HG02759 (cell line): ENCODE data around the gene PCDH15.

Experiments
- ATAC-seq: cut with Tn5 transposase; IDR thresholded peaks from one replicate; pipeline ENCODE4 v1.9.1; 2021; ENCODE audit warnings: mild to moderate bottlenecking, moderate library complexity; ENCODE audit not compliant: unreplicated experiment

PCDH15 gene

DNA sequence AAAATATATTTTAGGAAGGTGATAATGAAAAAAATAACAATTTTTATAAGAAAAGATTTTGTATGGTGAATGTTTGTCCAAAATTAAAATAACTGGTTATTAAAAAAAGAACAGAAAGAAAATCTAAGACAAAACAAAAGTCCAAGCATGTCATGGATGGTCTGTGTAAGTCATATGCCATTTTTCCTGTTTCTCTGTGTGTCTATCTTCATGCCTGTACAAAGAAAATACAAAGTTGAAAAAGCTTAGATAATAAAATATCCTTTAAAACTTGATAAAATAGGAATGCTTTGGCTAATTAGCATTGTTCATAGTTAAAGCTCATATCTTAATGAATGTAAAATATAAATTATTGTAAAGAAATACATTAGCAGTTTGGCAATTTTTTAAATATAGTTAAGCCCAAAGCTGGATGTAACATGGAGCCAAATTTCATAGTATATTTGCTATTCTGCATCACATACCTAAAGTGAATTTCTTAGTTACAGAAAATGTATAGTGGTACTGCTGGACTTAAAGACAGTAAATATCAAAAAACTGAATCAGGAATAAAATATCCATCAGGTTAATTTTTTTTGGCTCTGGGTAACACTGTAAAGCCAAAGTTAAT lies 661.1 kb downstream of the PCDH15 start:
- no peak for ATAC-seq

GRCh38 chr10:54137396-54137795 lies 663.6 kb downstream of the PCDH15 start:
- ATAC-seq, result no peak

GRCh38 chr10:54133203-54133602 lies 667.8 kb downstream of the PCDH15 start:
- no peak for ATAC-seq

DNA sequence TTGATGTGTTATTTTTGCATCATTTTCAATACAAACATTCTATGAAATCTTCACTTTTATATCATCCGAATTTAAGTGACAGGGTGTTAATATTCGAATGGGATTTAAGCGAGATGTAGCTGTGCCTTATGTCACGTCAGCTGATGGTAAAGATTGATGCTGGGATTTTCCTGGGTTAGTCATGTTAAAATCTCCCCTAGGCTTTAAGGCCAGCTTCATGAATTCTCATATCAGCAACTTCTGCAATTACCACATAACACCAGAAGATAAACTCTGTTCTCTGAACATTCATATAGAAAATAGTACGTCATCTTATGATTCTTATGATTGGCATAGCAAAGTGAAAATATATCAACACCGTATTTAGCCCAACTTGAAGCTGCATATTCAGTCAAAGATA lies 669.2 kb downstream of the PCDH15 start:
- no peak for ATAC-seq

GRCh38 chr10:54130394-54130793 lies 670.6 kb downstream of the PCDH15 start:
- ATAC-seq, result no peak

DNA sequence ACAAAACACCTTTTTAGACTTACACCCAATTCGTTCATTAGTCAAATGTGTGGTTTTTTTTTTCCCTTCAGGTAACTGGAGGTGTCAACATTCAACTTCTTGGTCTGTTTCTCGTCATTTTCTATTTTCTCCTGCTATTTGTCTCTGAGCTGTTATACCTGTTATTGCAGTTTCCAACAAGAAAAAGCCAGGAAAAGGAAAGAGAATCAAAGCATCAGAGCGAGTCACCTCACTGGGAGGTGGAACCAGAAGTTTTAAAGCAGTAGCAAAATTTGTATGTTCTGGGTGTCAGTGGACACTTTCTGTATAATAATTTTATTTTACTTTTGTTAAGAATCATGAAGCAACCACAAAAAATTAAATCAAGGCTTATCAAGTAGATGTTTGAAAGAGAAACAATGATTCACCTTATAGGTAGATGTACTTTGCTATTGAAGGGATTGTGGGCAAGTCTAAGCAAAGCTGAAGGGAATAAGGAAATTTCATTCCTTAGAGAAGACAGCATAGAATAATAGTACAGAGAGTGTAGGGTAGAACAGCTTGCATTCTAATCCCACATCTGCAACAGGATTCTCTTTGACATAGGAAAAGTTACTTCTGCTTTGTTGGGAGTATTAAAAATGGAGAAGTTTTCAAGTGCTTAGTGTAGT lies 675.8 kb downstream of the PCDH15 start:
- ATAC-seq, result no peak

DNA sequence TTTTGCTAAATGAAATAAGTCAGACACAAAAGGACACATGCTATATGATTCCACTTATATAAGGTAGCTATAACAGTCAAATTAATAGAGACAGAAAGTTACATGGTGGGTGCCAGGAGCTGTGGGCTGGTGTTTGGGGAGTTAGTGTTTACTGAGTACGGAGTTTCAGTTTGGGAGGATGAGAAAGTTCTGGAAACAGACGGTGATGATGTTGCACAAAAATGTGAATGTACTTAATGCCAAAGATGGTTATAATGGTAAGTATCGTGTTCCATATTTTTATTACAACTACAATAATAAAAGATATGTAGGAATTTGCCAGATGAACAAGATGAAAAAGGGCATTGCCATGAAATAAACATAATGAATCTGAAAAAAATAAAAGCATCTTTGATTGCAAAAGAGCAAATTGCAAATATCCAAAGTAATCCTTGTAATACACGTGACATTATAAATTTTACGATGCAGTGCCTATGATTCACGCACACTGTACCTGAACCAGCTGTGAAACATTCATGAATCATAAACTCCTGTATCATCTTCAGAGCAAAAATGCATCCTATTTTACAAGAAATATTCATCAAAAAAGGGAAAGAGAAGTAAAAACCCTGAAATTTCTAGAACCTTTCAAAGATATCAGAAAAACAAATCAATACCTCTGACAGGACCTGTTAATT lies 676.7 kb downstream of the PCDH15 start:
- no peak for ATAC-seq

DNA sequence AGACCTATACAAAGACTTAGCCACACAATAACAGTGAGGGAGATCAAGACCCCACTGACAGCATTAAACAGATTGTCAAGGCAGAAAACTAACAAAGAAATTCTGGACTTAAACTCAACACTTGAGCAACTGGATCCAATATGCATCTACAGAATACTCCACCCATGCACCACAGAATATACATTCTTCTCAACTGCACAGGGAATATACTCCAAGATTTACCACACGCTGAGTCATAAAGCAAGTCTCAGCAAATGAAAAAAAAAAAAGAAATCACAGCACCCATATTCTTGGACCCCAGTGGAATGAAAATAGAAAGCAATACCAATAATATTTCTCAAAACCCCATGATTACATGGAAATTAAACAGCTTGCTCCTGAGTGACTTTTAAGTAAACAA lies 680.2 kb downstream of the PCDH15 start:
- ATAC-seq, result no peak

GRCh38 chr10:54108961-54109360 lies 692.1 kb downstream of the PCDH15 start:
- no peak for ATAC-seq

GRCh38 chr10:54096892-54097291 lies 704.1 kb downstream of the PCDH15 start:
- ATAC-seq, result no peak

- ATAC-seq, result no peak
Observed at GRCh38 chr10:54094321-54094720, 706.7 kb downstream of the PCDH15 start.

GRCh38 chr10:54091237-54091636 lies 709.8 kb downstream of the PCDH15 start:
- no peak for ATAC-seq

- no peak for ATAC-seq
Observed at GRCh38 chr10:54081950-54082349, 719.1 kb downstream of the PCDH15 start.

- ATAC-seq, result no peak
Observed at GRCh38 chr10:54067361-54067760, 733.7 kb downstream of the PCDH15 start.

DNA sequence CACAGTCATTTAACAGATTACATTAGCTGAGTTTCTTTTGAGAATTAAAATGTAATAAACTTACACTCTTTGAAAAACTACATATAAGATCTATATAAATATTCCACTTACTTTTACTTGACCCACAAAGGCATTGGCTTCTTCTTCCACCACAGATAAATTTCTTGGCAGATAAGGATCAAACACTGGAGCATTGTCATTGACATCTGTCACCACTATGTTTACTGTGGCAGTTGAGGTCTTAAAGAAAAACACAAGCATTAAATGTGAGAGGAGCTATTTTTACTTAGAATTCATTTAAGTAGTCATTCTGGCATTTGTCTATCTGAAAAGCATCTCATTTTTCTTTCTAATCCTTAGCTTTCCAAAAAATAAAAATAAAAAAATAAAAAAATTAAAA lies 734.4 kb downstream of the PCDH15 start:
- no peak for ATAC-seq

DNA sequence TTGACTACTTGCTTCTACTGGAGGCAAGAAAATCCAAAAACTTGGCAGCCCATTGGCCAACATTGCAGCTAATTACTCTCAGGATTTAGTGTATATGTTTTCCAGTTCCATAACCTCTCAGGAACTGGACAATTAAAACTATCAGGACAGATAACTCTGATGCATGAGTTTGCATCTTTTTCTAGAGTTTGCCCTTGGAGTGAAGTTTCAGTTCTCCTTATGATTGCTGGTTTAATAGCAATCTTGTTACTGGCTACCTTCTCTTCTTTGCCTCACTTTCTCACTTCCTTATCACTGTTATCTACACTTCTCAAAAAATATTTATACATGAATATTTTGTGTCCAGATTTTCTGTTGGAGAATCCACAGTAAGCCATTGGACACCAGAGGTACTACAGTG lies 735.9 kb downstream of the PCDH15 start:
- ATAC-seq, result no peak

GRCh38 chr10:54064215-54064614 lies 736.8 kb downstream of the PCDH15 start:
- ATAC-seq, result no peak

DNA sequence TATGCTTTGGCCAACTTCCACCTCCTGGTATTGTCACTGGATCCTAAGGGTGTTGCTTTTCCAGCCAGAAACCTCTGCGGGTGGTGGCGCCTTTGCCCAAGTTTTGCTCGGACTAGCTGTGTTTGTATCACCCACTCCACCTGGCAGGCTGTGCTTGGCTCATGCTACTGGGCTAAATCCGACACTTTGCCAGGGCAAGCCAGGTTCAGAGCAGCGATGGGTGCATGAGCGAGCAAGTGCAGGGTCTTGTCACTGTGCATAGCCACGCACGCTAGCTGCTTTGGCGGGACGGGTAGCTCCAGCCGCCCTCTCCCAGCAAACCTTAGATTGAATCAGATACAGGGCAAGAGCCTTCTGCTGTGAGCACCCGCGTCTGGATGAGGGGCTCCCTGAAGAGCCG lies 737.5 kb downstream of the PCDH15 start:
- ATAC-seq, result no peak

GRCh38 chr10:54060572-54060971 lies 740.5 kb downstream of the PCDH15 start:
- ATAC-seq, result no peak

DNA sequence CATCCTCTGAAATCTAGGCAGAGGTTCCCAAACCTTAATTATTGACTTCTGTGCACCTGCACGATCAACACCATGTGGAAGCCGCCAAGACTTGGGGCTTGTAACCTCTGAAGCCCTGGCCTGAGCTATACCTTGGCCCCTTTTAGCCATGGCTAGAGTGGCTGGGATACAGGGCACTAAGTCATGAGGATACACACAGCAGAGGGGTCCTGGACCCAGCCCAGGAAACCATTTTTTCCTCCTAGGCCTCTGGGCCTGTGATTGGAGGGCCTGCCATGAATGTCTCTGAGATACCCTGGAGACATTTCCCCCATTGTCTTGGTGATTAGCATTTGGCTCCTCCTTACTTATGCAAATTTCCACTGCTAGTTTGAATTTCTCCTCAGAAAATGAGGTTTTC lies 743.7 kb downstream of the PCDH15 start:
- no peak for ATAC-seq

DNA sequence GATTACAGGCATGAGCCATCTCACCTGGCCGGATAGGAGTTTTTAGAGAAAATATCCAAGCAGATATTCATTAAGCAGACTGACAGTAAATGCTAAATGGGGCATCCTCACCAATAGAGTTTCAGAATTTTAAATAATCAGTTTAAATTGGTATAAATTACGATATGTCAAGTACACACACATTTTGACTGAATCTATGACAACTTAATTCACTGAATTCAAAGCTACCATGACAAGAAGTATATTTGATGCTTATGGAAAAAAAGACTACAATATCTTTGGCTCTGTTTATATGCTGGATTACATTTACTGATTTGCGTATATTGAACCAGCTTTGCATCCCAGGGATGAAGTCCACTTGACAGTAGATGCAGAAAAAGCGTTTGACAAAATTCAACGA lies 774.7 kb downstream of the PCDH15 start:
- ATAC-seq, result no peak

- no peak for ATAC-seq
Observed at GRCh38 chr10:54011117-54011516, 789.9 kb downstream of the PCDH15 start.
